HG02642 (cell line): ENCODE data around the gene DDX31.

Experiments used
- ATAC-seq: cut with Tn5 transposase; IDR thresholded peaks from one replicate; pipeline ENCODE4 v1.9.1; 2021; ENCODE audit warnings: mild to moderate bottlenecking; ENCODE audit not compliant: unreplicated experiment, poor library complexity

DDX31 gene

GRCh38 chr9:132638240-132638639, 31.5 kb downstream of the DDX31 start:
- no peak for ATAC-seq

- no peak for ATAC-seq
Observed at GRCh38 chr9:132637801-132638200, 32.0 kb downstream of the DDX31 start.

- ATAC-seq, result no peak
Observed at GRCh38 chr9:132637351-132637750, 32.4 kb downstream of the DDX31 start.

GRCh38 chr9:132634327-132634726, 35.5 kb downstream of the DDX31 start:
- ATAC-seq, result no peak

GRCh38 chr9:132632413-132633129, 37.2 kb downstream of the DDX31 start:
- no peak for ATAC-seq

- no peak for ATAC-seq
Observed at GRCh38 chr9:132631685-132632084, 38.1 kb downstream of the DDX31 start.

- ATAC-seq, result no peak
Observed at GRCh38 chr9:132631280-132631679, 38.5 kb downstream of the DDX31 start.

GRCh38 chr9:132630811-132631210, 39.0 kb downstream of the DDX31 start:
- no peak for ATAC-seq

- no peak for ATAC-seq
Observed at GRCh38 chr9:132630116-132630515, 39.7 kb downstream of the DDX31 start.

GRCh38 chr9:132628746-132629145, 41.0 kb downstream of the DDX31 start:
- no peak for ATAC-seq

- no peak for ATAC-seq
Observed at GRCh38 chr9:132627594-132627993, 42.2 kb downstream of the DDX31 start.

- ATAC-seq, result no peak
Observed at GRCh38 chr9:132627106-132627505, 42.7 kb downstream of the DDX31 start.

GRCh38 chr9:132626285-132626684, 43.5 kb downstream of the DDX31 start:
- no peak for ATAC-seq

- ATAC-seq, result no peak
Observed at GRCh38 chr9:132622159-132622558, 47.6 kb downstream of the DDX31 start.

GRCh38 chr9:132616725-132617124, 53.1 kb downstream of the DDX31 start:
- no peak for ATAC-seq

- no peak for ATAC-seq
Observed at GRCh38 chr9:132615774-132616173, 54.0 kb downstream of the DDX31 start.

- ATAC-seq, result no peak
Observed at GRCh38 chr9:132614324-132614723, 55.5 kb downstream of the DDX31 start.

- no peak for ATAC-seq
Observed at GRCh38 chr9:132610661-132611060, 59.1 kb downstream of the DDX31 start.

GRCh38 chr9:132609829-132610228, 60.0 kb downstream of the DDX31 start:
- ATAC-seq, result no peak

GRCh38 chr9:132609184-132609583, 60.6 kb downstream of the DDX31 start:
- ATAC-seq, result no peak

- ATAC-seq, result no peak
Observed at GRCh38 chr9:132606066-132606465, 63.7 kb downstream of the DDX31 start.

GRCh38 chr9:132605387-132605786, 64.4 kb downstream of the DDX31 start:
- no peak for ATAC-seq

GRCh38 chr9:132602207-132602606, 67.6 kb downstream of the DDX31 start:
- no peak for ATAC-seq
